MCF 10A (cell line): Measurements from ENCODE around the gene FAM136A. TPM values are rescaled to one million over a fixed set of nuclear protein-coding genes. Genes with fewer than 3 reads are reported as not detected.

Source experiments
- BruUV-seq: library from RNA; stranded (reverse); fragments of 400-500 nt; replicated peaks from 2 replicates; lab custom pipeline; 2021; lab: Mats Ljungman, UMichigan
- CTCF ChIA-PET: fragments of 300-600 bp; sonication (Branson Sonifier 250); formaldehyde crosslinking; extraction: SDS; loops from one replicate; lab custom pipeline; 2021; ENCODE audit warnings: antibody characterized with exemption, inconsistent platforms; lab: Yijun Ruan, JAX
- POLR2A ChIA-PET: fragments of 300-600, 350-650 bp; sonication (Branson Sonifier 250); formaldehyde crosslinking; extraction: SDS; loops from one replicate; lab custom pipeline; 2020; ENCODE audit warnings: antibody characterized with exemption, inconsistent platforms; lab: Yijun Ruan, JAX
- DNase-seq: peaks from one replicate; pipeline ENCODE4 v3.0.0-alpha.2; 2018; ENCODE audit not compliant: unreplicated experiment
- H3K27ac Mint-ChIP-seq: one replicate; pipeline ENCODE4 v1.8.0; 2022; ENCODE audit warnings: mild to moderate bottlenecking, low read depth, mixed read lengths; ENCODE audit not compliant: unreplicated experiment
- H3K27me3 Mint-ChIP-seq: one replicate; pipeline ENCODE4 v1.8.0; 2022; ENCODE audit warnings: mixed read lengths; ENCODE audit not compliant: insufficient read depth, unreplicated experiment
- H3K36me3 Mint-ChIP-seq: one replicate; pipeline ENCODE4 v1.8.0; 2022; ENCODE audit warnings: mild to moderate bottlenecking, moderate library complexity, mixed read lengths; ENCODE audit not compliant: insufficient read depth, unreplicated experiment
- H3K4me1 Mint-ChIP-seq: one replicate; pipeline ENCODE4 v1.8.0; 2022; ENCODE audit warnings: mixed read lengths; ENCODE audit not compliant: insufficient read depth, unreplicated experiment
- H3K4me3 Mint-ChIP-seq: one replicate; pipeline ENCODE4 v1.8.0; 2022; ENCODE audit warnings: mild to moderate bottlenecking, moderate library complexity, mixed read lengths; ENCODE audit not compliant: unreplicated experiment
- H3K9me3 Mint-ChIP-seq: one replicate; pipeline ENCODE4 v1.8.0; 2022; ENCODE audit warnings: mixed read lengths; ENCODE audit not compliant: unreplicated experiment
- CTCF ChIP-seq: fragments of 200-600 bp; IDR thresholded peaks from one replicate; pipeline ENCODE4 v1.8.0; 2022; ENCODE audit warnings: antibody characterized with exemption, mild to moderate bottlenecking; ENCODE audit not compliant: unreplicated experiment
- intact Hi-C: fragments of 100-400 bp; cut with micrococcal nuclease; formaldehyde crosslinking; loops from 2 replicates; pipeline ENCODE4 v1.14.1; 2022
- total RNA-seq: library from RNA; stranded (reverse); gene quantifications from 2 replicates; pipeline ENCODE4 v1.2.3, GENCODE V29; 2022

The FAM136A gene
- total RNA-seq, 1 experiment from 2014 or later, result 38.8 TPM

GRCh38 chr2:70344195-70344594 lies 42.3 kb upstream of the FAM136A start:
- Mint-ChIP-seq H3K4me1 (peaks cover 17% of the 10 kb centered on the region), H3K27ac (no peak overlapping the region), H3K36me3 (no peaks in the 10 kb centered on the region), H3K9me3 (no peaks in the 10 kb centered on the region), H3K27me3 (no peaks in the 10 kb centered on the region), H3K4me3 (no peak overlapping the region)
- no peak for TF ChIP-seq CTCF
- CTCF ChIA-PET, result interaction anchor here (1.0 to 5.8 kb wide), 3 partner anchors 41 to 301 kb away, joined by 3 to 71 read pairs (median 50); partner anchors contain the start of genes FAM136A and TGFA
- DNase-seq, result peak; percentile 50
- intact Hi-C loops, result loop anchor here (10.0 kb wide), 1 partner anchor 111 kb away; no protein-coding TSS in a partner anchor
- POLR2A ChIA-PET, result no interaction called here
- BruUV-seq, result no TSS peak

- Mint-ChIP-seq H3K9me3 (no peaks in the 10 kb centered on the region), H3K4me3 (no peak overlapping the region), H3K36me3 (no peaks in the 10 kb centered on the region), H3K27me3 (no peaks in the 10 kb centered on the region), H3K27ac (no peak overlapping the region), H3K4me1 (peaks cover 17% of the 10 kb centered on the region)
- POLR2A ChIA-PET, result interaction anchor here (0.9 to 2.5 kb wide), 4 partner anchors 12 to 304 kb away, joined by 3 to 11 read pairs (median 4); no protein-coding TSS in a partner anchor
- DNase-seq, result no peak
- no TSS peak for BruUV-seq
- no peak for TF ChIP-seq CTCF
- intact Hi-C loops, result loop anchor here (1.0 to 10.0 kb wide), 7 partner anchors 37 to 307 kb away; partner anchors contain the start of gene TGFA
- CTCF ChIA-PET, result interaction anchor here (0.5 to 5.8 kb wide), 33 partner anchors 11 to 1109 kb away, joined by 3 to 71 read pairs (median 4); partner anchors contain the start of genes FAM136A and TGFA
Observed at GRCh38 chr2:70341477-70341765, 39.6 kb upstream of the FAM136A start.

- Mint-ChIP-seq H3K4me3 (no peak overlapping the region), H3K36me3 (no peaks in the 10 kb centered on the region), H3K9me3 (no peaks in the 10 kb centered on the region), H3K27me3 (no peaks in the 10 kb centered on the region), H3K27ac (no peak overlapping the region), H3K4me1 (peaks cover 17% of the 10 kb centered on the region)
- no TSS peak for BruUV-seq
- TF ChIP-seq CTCF, result peak; percentile 81
- peak; percentile 82 for DNase-seq
- ChIA-PET POLR2A (interaction anchor here (0.6 to 2.5 kb wide), 6 partner anchors 12 to 277 kb away, joined by 3 to 11 read pairs (median 4); no protein-coding TSS in a partner anchor), CTCF (interaction anchor here (0.6 to 5.8 kb wide), 48 partner anchors 9 to 1110 kb away, joined by 3 to 71 read pairs (median 4); partner anchors contain the start of genes FAM136A and TGFA)
- intact Hi-C loops, result loop anchor here (1.0 to 10.0 kb wide), 7 partner anchors 37 to 307 kb away; partner anchors contain the start of gene TGFA
Observed at GRCh38 chr2:70340761-70341476, 39.1 kb upstream of the FAM136A start.

- ChIA-PET CTCF (interaction anchor here (0.7 to 5.8 kb wide), 21 partner anchors 9 to 305 kb away, joined by 3 to 71 read pairs (median 4); partner anchors contain the start of genes FAM136A and TGFA), POLR2A (interaction anchor here (0.6 to 2.5 kb wide), 3 partner anchors 153 to 277 kb away, joined by 3 to 11 read pairs (median 4); no protein-coding TSS in a partner anchor)
- no peaks in the 10 kb centered on the region for H3K36me3 Mint-ChIP-seq
- no peak overlapping the region for H3K27ac Mint-ChIP-seq
- no peak for TF ChIP-seq CTCF
- no peak overlapping the region for H3K4me3 Mint-ChIP-seq
- no TSS peak for BruUV-seq
- no peak for DNase-seq
- intact Hi-C loops, result loop anchor here (10.0 kb wide), 1 partner anchor 115 kb away; no protein-coding TSS in a partner anchor
- H3K4me1 Mint-ChIP-seq, result peaks cover 17% of the 10 kb centered on the region
- H3K27me3 Mint-ChIP-seq, result no peaks in the 10 kb centered on the region
- H3K9me3 Mint-ChIP-seq, result no peaks in the 10 kb centered on the region
Observed at GRCh38 chr2:70340075-70340474, 38.2 kb upstream of the FAM136A start.
